Suprapubic skin (tissue), 4 donors: ENCODE results near the gene ANO9. TPM values are rescaled to one million over a fixed set of nuclear protein-coding genes. Genes with fewer than 3 reads are reported as not detected.

ENCODE experiments used
- DNase-seq, 2 donors: peaks; one replicate each; pipeline ENCODE4 v3.0.0-alpha.2; 2019; ENCODE audit warnings: low spot score in 2 of 2
- H3K27ac ChIP-seq: fragments of 200-600 bp; sonication (generic); one replicate; pipeline ENCODE4 v1.5.1; 2019
- H3K27me3 ChIP-seq: fragments of 200-600 bp; sonication (generic); one replicate; pipeline ENCODE4 v1.5.1; 2019
- H3K36me3 ChIP-seq: fragments of 200-600 bp; sonication (generic); one replicate; pipeline ENCODE4 v1.5.1; 2019
- H3K4me1 ChIP-seq: fragments of 200-600 bp; sonication (generic); one replicate; pipeline ENCODE4 v1.5.1; 2019
- H3K4me3 ChIP-seq: fragments of 200-600 bp; sonication (generic); one replicate; pipeline ENCODE4 v1.5.1; 2019; ENCODE audit warnings: mild to moderate bottlenecking
- H3K9me3 ChIP-seq: fragments of 200-600 bp; sonication (generic); one replicate; pipeline ENCODE4 v1.5.1; 2019
- EP300 ChIP-seq: sonication (generic); formaldehyde crosslinking; IDR thresholded peaks from one replicate; pipeline ENCODE4 v1.6.1; 2017; ENCODE audit warnings: antibody characterized with exemption
- POLR2A ChIP-seq, 2 donors: fragments of 450-650 bp; IDR thresholded peaks; one replicate each; pipeline ENCODE4 v1.6.1; 2017; ENCODE audit warnings: antibody characterized with exemption in 2 of 2, mild to moderate bottlenecking in 2 of 2, moderate library complexity in 2 of 2
- POLR2AphosphoS5 ChIP-seq, 3 donors: sonication (generic); formaldehyde crosslinking; IDR thresholded peaks; one replicate each; pipeline ENCODE4 v1.6.1; 2017; ENCODE audit warnings: antibody characterized with exemption in 3 of 3
- WGBS: methylation state at CpG from one replicate; pipeline ENCODE4 v1.1.5; 2018; 5-methylcytosine and 5-hydroxymethylcytosine counted together
- total RNA-seq, 4 donors: library from RNA; depleted of rRNA; stranded (reverse); fragments of >200 nt; gene quantifications; one replicate each; pipeline ENCODE4 v1.1.0, GENCODE V29; 2016
- TF ChIP-seq, protein P1 (sequence below), 2 donors: fragments of 200-600 bp in 1 of 2; fragments of 450-650 bp in 1 of 2; sonication (generic) in 1 of 2; IDR thresholded peaks; one replicate each; pipeline ENCODE4 v1.5.1; 2016 to 2019; ENCODE audit warnings: antibody characterized with exemption in 2 of 2, mild to moderate bottlenecking in 1 of 2, moderate library complexity in 1 of 2

Gene ANO9
- total RNA-seq, 4 donors from 2014 or later = 76.8 to 166 (median 103) TPM

DNA sequence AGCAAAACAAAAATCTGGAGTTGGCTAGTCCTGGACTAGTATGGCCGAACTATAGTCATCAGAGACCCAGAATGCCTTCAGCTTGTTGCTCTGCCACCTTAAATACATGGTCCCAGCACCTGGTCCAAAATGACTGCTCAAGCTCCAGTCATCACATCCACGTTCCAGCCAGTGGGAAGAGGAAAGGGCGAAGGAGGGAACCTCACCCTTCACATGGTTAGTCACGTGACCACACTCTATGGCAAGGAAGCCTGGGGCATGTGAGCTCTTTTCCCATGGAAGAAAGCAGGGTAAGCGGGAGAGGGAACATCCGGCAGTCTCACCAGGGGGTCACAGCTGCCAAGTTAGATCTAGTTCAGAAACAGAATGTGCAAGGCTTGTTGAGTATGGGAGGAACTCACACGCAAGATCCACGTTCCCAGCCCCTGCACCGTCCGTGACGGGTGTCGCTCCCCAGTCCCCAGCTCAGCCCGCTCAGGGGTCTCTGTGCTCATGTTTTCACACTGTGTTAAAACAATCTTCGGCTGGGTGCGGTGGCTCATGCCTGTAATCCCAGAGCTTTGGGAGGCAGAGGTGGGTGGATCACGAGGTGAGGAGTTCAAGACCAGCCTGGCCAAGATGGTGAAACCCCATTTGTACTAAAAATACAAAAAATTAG, 1.9 kb upstream of the ANO9 start:
- Histone ChIP-seq H3K36me3 (no peaks in the 10 kb centered on the region), H3K27ac (no peak overlapping the region), H3K9me3 (no peaks in the 10 kb centered on the region), H3K4me1 (peaks cover 45% of the 10 kb centered on the region), H3K27me3 (no peaks in the 10 kb centered on the region), H3K4me3 (no peak overlapping the region)
- 69% methylated on average over 16 of the region's 16 CpGs for WGBS
- no peak for DNase-seq
- no peak for TF ChIP-seq POLR2A (IDR thresholded peaks at IDR 0.05)
- TF ChIP-seq EP300 = no peak
- TF ChIP-seq, protein P1, sequence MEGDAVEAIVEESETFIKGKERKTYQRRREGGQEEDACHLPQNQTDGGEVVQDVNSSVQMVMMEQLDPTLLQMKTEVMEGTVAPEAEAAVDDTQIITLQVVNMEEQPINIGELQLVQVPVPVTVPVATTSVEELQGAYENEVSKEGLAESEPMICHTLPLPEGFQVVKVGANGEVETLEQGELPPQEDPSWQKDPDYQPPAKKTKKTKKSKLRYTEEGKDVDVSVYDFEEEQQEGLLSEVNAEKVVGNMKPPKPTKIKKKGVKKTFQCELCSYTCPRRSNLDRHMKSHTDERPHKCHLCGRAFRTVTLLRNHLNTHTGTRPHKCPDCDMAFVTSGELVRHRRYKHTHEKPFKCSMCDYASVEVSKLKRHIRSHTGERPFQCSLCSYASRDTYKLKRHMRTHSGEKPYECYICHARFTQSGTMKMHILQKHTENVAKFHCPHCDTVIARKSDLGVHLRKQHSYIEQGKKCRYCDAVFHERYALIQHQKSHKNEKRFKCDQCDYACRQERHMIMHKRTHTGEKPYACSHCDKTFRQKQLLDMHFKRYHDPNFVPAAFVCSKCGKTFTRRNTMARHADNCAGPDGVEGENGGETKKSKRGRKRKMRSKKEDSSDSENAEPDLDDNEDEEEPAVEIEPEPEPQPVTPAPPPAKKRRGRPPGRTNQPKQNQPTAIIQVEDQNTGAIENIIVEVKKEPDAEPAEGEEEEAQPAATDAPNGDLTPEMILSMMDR (IDR thresholded peaks at IDR 0.05) = no peak
- TF ChIP-seq POLR2AphosphoS5 (IDR thresholded peaks at IDR 0.05) = no peak

DNA sequence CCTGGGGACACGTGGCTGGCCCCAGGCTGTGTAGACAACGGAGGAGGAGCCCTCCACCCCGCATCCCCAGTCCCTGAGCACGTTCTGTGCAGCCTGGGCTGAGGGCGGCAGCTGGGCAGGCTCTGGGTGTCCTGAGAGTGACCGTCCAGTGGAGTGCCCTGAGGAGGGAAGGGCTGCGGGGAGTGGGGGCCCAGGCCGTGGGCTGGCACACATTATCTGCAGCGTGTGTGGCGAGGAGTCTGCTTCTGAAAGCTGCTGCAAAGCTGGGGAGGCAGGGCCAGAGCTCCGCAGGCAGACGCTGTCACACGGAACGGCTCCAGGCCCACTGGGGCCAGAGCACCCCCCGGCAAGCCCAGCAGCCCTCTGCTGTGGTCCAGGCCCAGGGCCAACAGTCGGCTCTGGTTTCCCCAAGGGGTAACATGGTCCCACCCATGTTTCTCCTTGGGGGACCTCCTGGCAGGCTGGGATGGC, 835 bp upstream of the ANO9 start:
- H3K4me3 ChIP-seq = no peak overlapping the region
- WGBS = 20% methylated on average over 1 of the region's 16 CpGs
- no peaks in the 10 kb centered on the region for H3K27me3 ChIP-seq

DNA sequence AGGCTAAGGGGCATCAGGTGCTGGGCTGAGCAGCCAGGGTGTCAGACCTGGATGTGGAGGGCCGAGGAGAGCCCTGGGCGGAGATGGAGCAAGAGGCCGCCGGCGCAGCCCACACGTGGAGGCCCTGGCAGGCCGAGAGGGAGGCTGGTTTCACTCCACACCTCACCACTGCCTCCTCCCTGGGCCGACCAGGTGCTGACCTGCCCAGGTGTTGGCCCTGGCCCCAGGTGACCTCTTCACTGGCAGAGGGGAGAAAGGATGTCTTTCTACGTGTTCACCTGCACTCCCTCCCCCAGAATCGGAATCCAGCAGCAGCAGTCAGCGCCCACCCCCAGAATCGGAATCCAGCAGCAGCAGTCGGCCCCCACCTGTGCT, 781 bp downstream of the ANO9 start:
- Histone ChIP-seq H3K27ac (no peak overlapping the region), H3K4me3 (peak overlapping the region; percentile 40), H3K27me3 (no peaks in the 10 kb centered on the region), H3K4me1 (peaks cover 29% of the 10 kb centered on the region), H3K36me3 (no peaks in the 10 kb centered on the region), H3K9me3 (no peaks in the 10 kb centered on the region)
- no peak for DNase-seq
- 48% methylated on average over 7 of the region's 13 CpGs for WGBS
- TF ChIP-seq, protein P1 (IDR thresholded peaks at IDR 0.05) = no peak
- TF ChIP-seq EP300 (no peak), POLR2AphosphoS5 (IDR thresholded peaks at IDR 0.05) (no peak), POLR2A (IDR thresholded peaks at IDR 0.05) (no peak)

More for the DNA sequence above, 835 bp upstream of the ANO9 start:
- no peak for DNase-seq
- no peaks in the 10 kb centered on the region for H3K9me3 ChIP-seq
- no peak overlapping the region for H3K27ac ChIP-seq
- H3K36me3 ChIP-seq = no peaks in the 10 kb centered on the region
- H3K4me1 ChIP-seq = peaks cover 35% of the 10 kb centered on the region
- TF ChIP-seq EP300 = no peak

DNA sequence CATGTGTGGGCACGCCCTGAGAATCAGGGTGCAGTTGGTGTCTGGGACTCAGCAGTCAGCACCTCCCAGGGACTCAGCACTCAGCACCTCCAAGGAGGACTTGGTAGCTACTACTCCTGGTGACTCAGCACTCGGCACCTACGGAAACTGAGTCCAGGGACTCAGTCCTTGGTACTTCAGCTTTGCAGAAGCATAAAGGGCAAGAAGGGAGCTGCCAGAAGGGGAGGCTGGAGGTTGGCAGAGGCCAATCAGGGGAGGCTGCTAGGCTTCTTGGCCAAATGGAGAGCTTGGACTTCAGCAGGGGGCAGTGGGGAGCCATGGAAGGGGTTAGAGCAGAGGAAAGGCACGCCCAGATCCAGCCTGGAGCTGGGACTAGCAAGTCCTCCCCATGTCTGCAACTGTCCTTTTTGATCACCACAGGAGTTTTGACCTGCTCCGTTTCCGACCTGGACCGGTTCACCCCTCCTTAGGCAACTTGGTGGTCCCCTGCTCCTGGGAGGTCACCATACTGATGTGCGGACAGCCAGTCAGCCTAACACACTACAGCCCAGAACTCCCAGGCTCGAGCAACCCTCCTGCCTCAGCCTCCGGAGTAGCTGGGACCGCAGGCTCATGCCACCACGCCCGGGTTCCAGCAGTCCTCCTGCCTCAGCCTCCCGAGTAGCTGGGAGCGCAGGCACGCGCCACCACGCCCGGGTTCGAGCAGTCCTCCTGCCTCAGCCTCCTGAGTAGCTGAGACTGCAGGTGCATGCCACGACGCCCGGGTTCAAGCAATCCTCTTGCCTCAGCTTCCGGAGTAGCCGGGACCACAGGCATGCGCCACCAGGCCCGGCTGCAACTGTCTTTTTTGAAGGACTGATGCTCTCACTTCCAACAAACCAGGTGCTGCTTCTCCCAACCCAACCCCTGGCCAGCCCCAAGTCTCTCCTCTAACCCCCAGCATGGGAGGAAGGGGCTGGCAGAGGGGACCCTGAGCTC, 1.5 kb downstream of the ANO9 start:
- no peak overlapping the region for H3K4me3 ChIP-seq
- no peaks in the 10 kb centered on the region for H3K36me3 ChIP-seq
- no peaks in the 10 kb centered on the region for H3K9me3 ChIP-seq
- 91% methylated on average over 19 of the region's 27 CpGs for WGBS
- H3K27me3 ChIP-seq = no peaks in the 10 kb centered on the region
- no peak for TF ChIP-seq POLR2A (IDR thresholded peaks at IDR 0.05)
- no peak for TF ChIP-seq EP300
- no peak for DNase-seq
- no peak overlapping the region for H3K27ac ChIP-seq
- H3K4me1 ChIP-seq = peaks cover 29% of the 10 kb centered on the region

DNA sequence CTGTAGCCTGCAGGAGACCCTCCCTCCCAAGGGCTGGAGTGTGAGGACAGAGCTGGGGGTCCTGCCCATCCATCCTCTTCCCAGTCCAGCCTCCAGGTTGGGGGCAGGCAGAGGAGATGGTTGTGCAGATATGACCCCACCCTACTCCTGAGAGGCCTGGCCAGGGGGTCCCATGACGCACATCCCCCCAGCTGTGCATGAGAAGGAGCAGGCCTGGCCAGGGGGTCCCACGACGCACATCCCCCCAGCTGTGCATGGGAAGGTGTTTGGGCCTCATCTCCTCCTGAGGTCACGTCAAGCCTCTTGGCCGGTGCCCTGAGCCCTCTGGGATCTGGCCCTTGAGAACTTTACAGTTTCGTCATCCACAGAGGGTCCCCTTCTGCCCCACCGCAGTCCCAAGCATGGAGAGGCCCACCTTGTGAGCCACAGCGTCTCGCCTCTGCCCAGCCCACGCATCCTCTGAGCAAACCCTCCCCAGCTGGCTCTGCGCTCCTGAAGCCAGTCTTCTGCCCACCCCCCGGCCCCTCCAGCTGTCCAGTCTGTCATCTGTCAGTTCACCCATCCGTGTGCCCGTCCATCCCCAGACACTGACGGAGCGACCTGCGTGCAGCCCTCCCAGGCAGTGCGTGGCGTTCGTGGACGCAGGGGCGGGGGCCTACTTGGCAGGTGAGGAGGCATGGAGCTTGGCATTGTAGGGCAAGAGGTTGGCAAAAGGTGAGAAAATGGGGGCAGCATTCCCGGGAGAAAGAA, 2.3 kb downstream of the ANO9 start:
- Histone ChIP-seq H3K4me3 (no peak overlapping the region), H3K4me1 (peaks cover 24% of the 10 kb centered on the region), H3K9me3 (no peaks in the 10 kb centered on the region), H3K36me3 (no peaks in the 10 kb centered on the region), H3K27ac (no peak overlapping the region), H3K27me3 (no peaks in the 10 kb centered on the region)
- no peak for DNase-seq
- 84% methylated on average over 19 of the region's 23 CpGs for whole genome bisulfite sequencing
- TF ChIP-seq POLR2A (IDR thresholded peaks at IDR 0.05) = no peak
- TF ChIP-seq, protein P1 (IDR thresholded peaks at IDR 0.05) = no peak
